B cell (primary cell): ENCODE measurements around the gene NWD2. TPM values are rescaled to one million over a fixed set of nuclear protein-coding genes. Genes with fewer than 3 reads are reported as not detected.

Experiments used
- ATAC-seq: fragments of 200-7000 bp; cut with Tn5 transposase; one replicate; pipeline ENCODE4 v1.10.0; 2021; ENCODE audit warnings: low read depth, mild to moderate bottlenecking, moderate number of reproducible peaks, moderate library complexity
- CTCF ChIA-PET: fragments of 350-600 bp; sonication (Branson Sonifier 250); formaldehyde crosslinking; loops from one replicate; lab custom pipeline; 2021; ENCODE audit warnings: antibody characterized with exemption, inconsistent platforms; lab: Charles Lee
- POLR2A ChIA-PET: fragments of 350-600 bp; sonication (Branson Sonifier 250); formaldehyde crosslinking; loops from one replicate; lab custom pipeline; 2021; ENCODE audit warnings: antibody characterized with exemption; lab: Charles Lee
- DNase-seq: peaks from one replicate; pipeline ENCODE4 v3.0.0; 2013
- H2AFZ ChIP-seq: 2 replicates; pipeline ENCODE4 v1.6.1; 2012; ENCODE audit warnings: mild to moderate bottlenecking, low read depth, low read length; ENCODE audit not compliant: insufficient read depth, poor library complexity, severe bottlenecking
- H3K27ac ChIP-seq, 2 donors: 1 replicate in 1 of 2; 2 replicates in 1 of 2; pipeline ENCODE4 v1.5.1; 2012 to 2013; ENCODE audit warnings: low read length in 2 of 2, mild to moderate bottlenecking in 2 of 2, moderate library complexity in 1 of 2
- H3K27me3 ChIP-seq, 4 experiments: fragments of 200-600 bp in 1 of 4; sonication (generic) in 1 of 4; replicated peaks in 1 of 4; 1 replicate in 2 of 4; 2 replicates in 2 of 4; pipeline versions ENCODE4 v1.6.1 to v1.7.0; 2013 to 2016; ENCODE audit warnings: low read length in 3 of 4, mild to moderate bottlenecking in 2 of 4, mixed read lengths in 1 of 4, moderate library complexity in 1 of 4; ENCODE audit not compliant: insufficient read depth in 4 of 4, control insufficient read depth in 3 of 4; ENCODE audit errors: control extremely low read depth in 1 of 4
- H3K36me3 ChIP-seq, 2 experiments: replicated peaks in 1 of 2; 1 replicate in 1 of 2; 2 replicates in 1 of 2; pipeline versions ENCODE4 v1.6.1 to v1.7.1; 2013; ENCODE audit warnings: low read length in 1 of 2; ENCODE audit not compliant: insufficient read depth in 2 of 2, control insufficient read depth in 1 of 2; ENCODE audit errors: control extremely low read depth in 1 of 2, extremely low read depth in 1 of 2
- H3K4me1 ChIP-seq, 2 donors: fragments of 200-600 bp in 1 of 2; sonication (generic) in 1 of 2; 1 replicate in 1 of 2; 2 replicates in 1 of 2; pipeline versions ENCODE4 v1.5.1 to v1.6.1; 2013 to 2017; ENCODE audit warnings: low read length in 2 of 2; ENCODE audit not compliant: control insufficient read depth in 2 of 2, insufficient read depth in 2 of 2
- H3K4me2 ChIP-seq: replicated peaks from 2 replicates; pipeline ENCODE3; 2012; ENCODE audit warnings: mild to moderate bottlenecking, low read depth, low read length; ENCODE audit not compliant: poor library complexity, severe bottlenecking
- H3K4me3 ChIP-seq, 5 experiments: fragments of 200-600 bp in 1 of 5; sonication (generic) in 1 of 5; 1 replicate in 3 of 5; 2 replicates in 2 of 5; pipeline versions ENCODE4 v1.5.1 to v1.7.0; 2011 to 2016; ENCODE audit warnings: low read length in 4 of 5, mild to moderate bottlenecking in 4 of 5, low read depth in 2 of 5, control low read depth in 1 of 5, moderate library complexity in 1 of 5; ENCODE audit not compliant: insufficient read depth in 1 of 5; ENCODE audit errors: control extremely low read depth in 1 of 5, extremely low read depth in 1 of 5
- H3K79me2 ChIP-seq: fragments of 200-600 bp; sonication (generic); one replicate; pipeline ENCODE4 v1.6.0; 2016; ENCODE audit warnings: low read length; ENCODE audit not compliant: control insufficient read depth, insufficient read depth
- H3K9ac ChIP-seq: fragments of 200-600 bp; sonication (generic); 2 replicates; pipeline ENCODE4 v1.6.1; 2017; ENCODE audit warnings: mild to moderate bottlenecking, low read length, moderate library complexity
- H3K9me3 ChIP-seq, 3 donors: one replicate each; pipeline versions ENCODE4 v1.6.1 to v1.7.1; 2013; ENCODE audit warnings: low read length in 2 of 3; ENCODE audit not compliant: control insufficient read depth in 2 of 3, insufficient read depth in 1 of 3; ENCODE audit errors: control extremely low read depth in 1 of 3
- H4K20me1 ChIP-seq: 2 replicates; pipeline ENCODE4 v1.6.0; 2012; ENCODE audit warnings: mild to moderate bottlenecking, low read length; ENCODE audit not compliant: insufficient read depth, control insufficient read depth, poor library complexity, severe bottlenecking
- H3K27ac Mint-ChIP-seq: one replicate; pipeline ENCODE4 v1.8.0; 2021; ENCODE audit warnings: mixed read lengths
- H3K27me3 Mint-ChIP-seq: one replicate; pipeline ENCODE4 v1.8.0; 2021; ENCODE audit warnings: mixed read lengths
- H3K4me1 Mint-ChIP-seq: one replicate; pipeline ENCODE4 v1.8.0; 2021; ENCODE audit warnings: mixed read lengths
- H3K4me3 Mint-ChIP-seq: one replicate; pipeline ENCODE4 v1.8.0; 2021; ENCODE audit warnings: mixed read lengths
- H3K9me3 Mint-ChIP-seq: one replicate; pipeline ENCODE4 v1.8.0; 2022; ENCODE audit warnings: mixed read lengths; ENCODE audit not compliant: insufficient read depth
- EZH2 ChIP-seq: IDR thresholded peaks from 2 replicates; pipeline ENCODE4 v1.6.1; 2012; ENCODE audit warnings: borderline replicate concordance, low read depth, mild to moderate bottlenecking, moderate library complexity, low read length; ENCODE audit not compliant: insufficient read depth, poor library complexity, severe bottlenecking
- WGBS: methylation state at CpG from one replicate; pipeline ENCODE4 v1.1.5; 2013; ENCODE audit warnings: missing lambda C conversion rate; ENCODE audit not compliant: insufficient coverage; 5-methylcytosine and 5-hydroxymethylcytosine counted together
- intact Hi-C: fragments of 100-400 bp; cut with micrococcal nuclease; formaldehyde crosslinking; loops from one replicate; pipeline ENCODE4 v1.10.0; 2022
- polyA plus RNA-seq: library from polyadenylated mRNA; depleted of rRNA; stranded (reverse); fragments of >200 nt; gene quantifications from 2 replicates; pipeline ENCODE4 v1.2.3, GENCODE V29; 2012
- total RNA-seq, 2 donors: library from RNA; stranded (reverse); fragments of 120-200 nt in 1 of 2; gene quantifications; 1 replicate in 1 of 2; 2 replicates in 1 of 2; pipeline versions ENCODE4 v1.2.3 to v1.2.4, GENCODE V29; 2013 to 2022
- TF ChIP-seq, protein P1 (sequence below): fragments of 200-600 bp; IDR thresholded peaks from one replicate; pipeline ENCODE4 v1.8.0; 2022; ENCODE audit warnings: antibody characterized with exemption, mild to moderate bottlenecking

Gene NWD2
- total and polyA plus RNA-seq, 2 donors (not counting 1 experiment from before 2014, with no cell fraction given) = not detected

- Histone ChIP-seq H3K9me3 (peaks cover 0 to 1% (median 0%) of the 10 kb centered on the region in 3 donors), H3K4me1 (no peaks in the 10 kb centered on the region), H3K79me2 (no peaks in the 10 kb centered on the region), H3K4me3 (no peak overlapping the region), H4K20me1 (no peaks in the 10 kb centered on the region), H3K27me3 (peaks cover 0 to 3% (median 0%) of the 10 kb centered on the region in 4 experiments), H3K36me3 (no peaks in the 10 kb centered on the region), H3K27ac (no peak overlapping the region), H3K4me2 (no peak overlapping the region), H2AFZ (no peak overlapping the region), H3K9ac (no peak overlapping the region)
- Mint-ChIP-seq H3K4me1 (no peaks in the 10 kb centered on the region), H3K27me3 (no peaks in the 10 kb centered on the region), H3K9me3 (no peaks in the 10 kb centered on the region), H3K4me3 (no peak overlapping the region), H3K27ac (no peak overlapping the region)
- intact Hi-C loops = no loop called here
- DNase-seq = no peak
- ATAC-seq = no peak
- TF ChIP-seq, protein P1, sequence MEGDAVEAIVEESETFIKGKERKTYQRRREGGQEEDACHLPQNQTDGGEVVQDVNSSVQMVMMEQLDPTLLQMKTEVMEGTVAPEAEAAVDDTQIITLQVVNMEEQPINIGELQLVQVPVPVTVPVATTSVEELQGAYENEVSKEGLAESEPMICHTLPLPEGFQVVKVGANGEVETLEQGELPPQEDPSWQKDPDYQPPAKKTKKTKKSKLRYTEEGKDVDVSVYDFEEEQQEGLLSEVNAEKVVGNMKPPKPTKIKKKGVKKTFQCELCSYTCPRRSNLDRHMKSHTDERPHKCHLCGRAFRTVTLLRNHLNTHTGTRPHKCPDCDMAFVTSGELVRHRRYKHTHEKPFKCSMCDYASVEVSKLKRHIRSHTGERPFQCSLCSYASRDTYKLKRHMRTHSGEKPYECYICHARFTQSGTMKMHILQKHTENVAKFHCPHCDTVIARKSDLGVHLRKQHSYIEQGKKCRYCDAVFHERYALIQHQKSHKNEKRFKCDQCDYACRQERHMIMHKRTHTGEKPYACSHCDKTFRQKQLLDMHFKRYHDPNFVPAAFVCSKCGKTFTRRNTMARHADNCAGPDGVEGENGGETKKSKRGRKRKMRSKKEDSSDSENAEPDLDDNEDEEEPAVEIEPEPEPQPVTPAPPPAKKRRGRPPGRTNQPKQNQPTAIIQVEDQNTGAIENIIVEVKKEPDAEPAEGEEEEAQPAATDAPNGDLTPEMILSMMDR = no peak
- no peak for TF ChIP-seq EZH2
- ChIA-PET CTCF (no interaction called here), POLR2A (no interaction called here)
- 100% methylated on average over 1 of the region's 6 CpGs for WGBS
Measured at GRCh38 chr4:37324546-37324945, 80.0 kb downstream of the NWD2 start.

DNA sequence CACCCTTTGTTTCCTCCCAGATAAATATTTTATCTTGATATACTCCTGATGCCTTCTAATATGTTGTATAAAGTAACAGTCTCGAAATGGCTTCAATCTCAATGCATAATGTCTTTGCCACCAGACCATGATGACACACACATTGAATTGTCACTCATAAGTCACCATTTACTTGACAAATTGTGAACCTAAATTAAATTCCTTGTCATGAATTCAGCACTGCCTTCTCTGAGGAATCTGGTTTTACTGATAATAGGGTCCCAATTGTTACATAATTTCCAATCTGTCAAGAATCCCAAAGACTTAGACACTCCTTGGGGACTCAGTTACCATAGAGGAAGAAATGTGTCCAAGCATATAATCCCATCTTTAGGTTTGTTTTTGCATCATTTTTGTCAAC, 82.3 kb downstream of the NWD2 start:
- no peaks in the 10 kb centered on the region for H3K27me3 Mint-ChIP-seq
- H3K9ac ChIP-seq = no peak overlapping the region
- H3K9me3 Mint-ChIP-seq = no peaks in the 10 kb centered on the region
- no peak for ATAC-seq
- H3K27me3 ChIP-seq = no peaks in the 10 kb centered on the region
- no peaks in the 10 kb centered on the region for H3K4me1 ChIP-seq
- H3K4me3 Mint-ChIP-seq = no peak overlapping the region
- H3K4me3 ChIP-seq = no peak overlapping the region
- H3K27ac Mint-ChIP-seq = no peak overlapping the region
- no peaks in the 10 kb centered on the region for H3K79me2 ChIP-seq
- no peaks in the 10 kb centered on the region for H4K20me1 ChIP-seq
- WGBS = 67% methylated on average over 1 of the region's 1 CpG
- intact Hi-C loops = no loop called here
- no peak overlapping the region for H3K4me2 ChIP-seq
- POLR2A ChIA-PET = no interaction called here
- CTCF ChIA-PET = no interaction called here
- H3K36me3 ChIP-seq = no peaks in the 10 kb centered on the region
- peaks cover 0 to 1% (median 0%) of the 10 kb centered on the region in 3 donors for H3K9me3 ChIP-seq
- H2AFZ ChIP-seq = no peak overlapping the region
- H3K27ac ChIP-seq = no peak overlapping the region
- no peak for DNase-seq
- TF ChIP-seq EZH2 = no peak
- TF ChIP-seq, protein P1 = no peak
- no peaks in the 10 kb centered on the region for H3K4me1 Mint-ChIP-seq
